ENCODE data around the gene MUSTN1.

The MUSTN1 gene

GRCh38 chr3:52871761-52872160 is 36.9 kb upstream of the MUSTN1 start:
- DNase-seq (ENCODE audit: low read depth), result no peak
- H3K4me3 ChIP-seq (ENCODE audit: control insufficient read depth, low read depth, low read length), result no peak overlapping the region
- no peak for TF ChIP-seq CTCF (conservative IDR thresholded peaks at IDR 0.05; ENCODE audit: control insufficient read depth, insufficient read depth, low read depth, low read length)

GRCh38 chr3:52870471-52870870 is 35.7 kb upstream of the MUSTN1 start:
- TF ChIP-seq CTCF (conservative IDR thresholded peaks at IDR 0.05; ENCODE audit: control insufficient read depth, insufficient read depth, low read depth, low read length), result no peak
- DNase-seq (ENCODE audit: low read depth), result no peak
- H3K4me3 ChIP-seq (ENCODE audit: control insufficient read depth, low read depth, low read length), result no peak overlapping the region

- no peak overlapping the region for H3K4me3 ChIP-seq (ENCODE audit: control insufficient read depth, low read depth, low read length)
- TF ChIP-seq CTCF (conservative IDR thresholded peaks at IDR 0.05; ENCODE audit: control insufficient read depth, insufficient read depth, low read depth, low read length), result no peak
- DNase-seq (ENCODE audit: low read depth), result no peak
Observed at GRCh38 chr3:52866427-52866826, 31.6 kb upstream of the MUSTN1 start.

- TF ChIP-seq CTCF (conservative IDR thresholded peaks at IDR 0.05; ENCODE audit: control insufficient read depth, insufficient read depth, low read depth, low read length), result no peak
- no peak for DNase-seq (ENCODE audit: low read depth)
- no peak overlapping the region for H3K4me3 ChIP-seq (ENCODE audit: control insufficient read depth, low read depth, low read length)
Observed at GRCh38 chr3:52865994-52866393, 31.2 kb upstream of the MUSTN1 start.

- no peak for TF ChIP-seq CTCF (conservative IDR thresholded peaks at IDR 0.05; ENCODE audit: control insufficient read depth, insufficient read depth, low read depth, low read length)
- no peak overlapping the region for H3K4me3 ChIP-seq (ENCODE audit: control insufficient read depth, low read depth, low read length)
- no peak for DNase-seq (ENCODE audit: low read depth)
Observed at GRCh38 chr3:52860424-52860768, 25.6 kb upstream of the MUSTN1 start.

- DNase-seq (ENCODE audit: low read depth), result no peak
- no peak overlapping the region for H3K4me3 ChIP-seq (ENCODE audit: control insufficient read depth, low read depth, low read length)
- TF ChIP-seq CTCF (conservative IDR thresholded peaks at IDR 0.05; ENCODE audit: control insufficient read depth, insufficient read depth, low read depth, low read length), result no peak
Observed at GRCh38 chr3:52859686-52860423, 25.0 kb upstream of the MUSTN1 start.

GRCh38 chr3:52857864-52858263 is 23.0 kb upstream of the MUSTN1 start:
- DNase-seq (ENCODE audit: low read depth), result no peak
- no peak for TF ChIP-seq CTCF (conservative IDR thresholded peaks at IDR 0.05; ENCODE audit: control insufficient read depth, insufficient read depth, low read depth, low read length)
- H3K4me3 ChIP-seq (ENCODE audit: control insufficient read depth, low read depth, low read length), result no peak overlapping the region

Data from fibroblast of mammary gland (primary cell).